HG02840 (cell line): ENCODE data around the gene UMPS.
"Not testable (repeated sequence)": the region's sequence is repeated elsewhere in the genome, so short reads cannot be mapped to it uniquely, and the experiment has no call there.

Source experiments
- ATAC-seq: cut with Tn5 transposase; IDR thresholded peaks from one replicate; pipeline ENCODE4 v1.9.1; 2021; ENCODE audit warnings: mild to moderate bottlenecking, moderate library complexity, moderate number of reproducible peaks; ENCODE audit not compliant: unreplicated experiment, low FRiP score

Gene UMPS

DNA sequence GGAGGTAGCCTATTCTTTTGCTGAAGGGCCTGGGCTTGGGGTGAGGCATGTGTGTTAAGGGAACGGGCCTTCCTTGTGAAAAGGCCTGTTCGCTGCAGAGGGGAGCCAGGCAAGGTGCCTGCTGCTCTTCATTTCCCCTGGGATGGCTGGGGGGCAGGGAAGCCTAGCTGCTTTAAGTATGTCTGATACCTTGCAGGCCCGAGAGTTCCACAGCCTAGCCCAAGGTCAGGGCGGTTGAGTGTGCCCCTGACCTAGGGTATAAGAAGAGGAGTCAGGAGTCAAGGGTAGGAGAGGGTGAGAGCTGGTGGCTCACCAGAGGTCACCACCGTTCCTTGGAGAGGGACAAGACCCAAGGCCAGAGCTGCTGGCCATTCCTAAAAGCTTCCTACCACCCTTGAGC lies 46.6 kb downstream of the UMPS start:
- ATAC-seq, result no peak

DNA sequence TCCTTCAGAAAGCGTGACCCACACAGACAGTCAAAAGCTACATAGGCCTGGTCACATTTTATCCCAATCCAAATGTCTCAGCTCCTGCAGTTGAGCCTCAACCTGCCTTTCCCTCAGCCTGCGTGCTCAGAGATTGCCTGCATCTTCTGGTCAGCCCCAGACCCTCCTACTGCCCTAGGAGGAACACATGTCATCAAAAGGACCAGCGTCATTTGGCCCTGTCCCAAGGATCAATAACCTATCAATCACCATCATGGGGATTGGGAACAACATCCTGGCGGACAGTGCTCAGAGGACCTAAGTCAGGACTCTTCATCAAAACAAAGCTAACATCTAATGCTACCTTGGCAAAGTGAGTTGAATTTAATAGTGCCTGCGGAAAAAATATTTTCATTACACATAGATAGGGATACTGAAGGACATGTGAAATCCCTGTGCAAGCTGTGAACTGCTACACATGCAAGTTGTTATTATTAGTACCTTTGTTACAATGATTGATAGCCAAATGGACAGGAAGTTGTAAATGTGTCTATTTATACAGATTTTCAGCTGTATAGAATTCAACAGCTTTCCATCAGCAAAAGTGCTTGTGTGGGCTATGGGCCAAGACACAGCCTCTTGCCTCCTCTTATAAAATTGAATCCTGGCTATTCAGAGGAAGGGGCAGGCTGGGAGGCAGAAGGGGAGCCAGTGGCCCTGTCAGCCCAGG lies 47.7 kb downstream of the UMPS start:
- no peak for ATAC-seq

GRCh38 chr3:124779116-124779515 lies 48.9 kb downstream of the UMPS start:
- ATAC-seq, result no peak

GRCh38 chr3:124779751-124780191 lies 49.5 kb downstream of the UMPS start:
- no peak for ATAC-seq

- ATAC-seq, result no peak
Measured at GRCh38 chr3:124780356-124780755, 50.1 kb downstream of the UMPS start.

GRCh38 chr3:124780761-124781475 lies 50.7 kb downstream of the UMPS start:
- no peak for ATAC-seq

GRCh38 chr3:124781476-124782376 lies 51.5 kb downstream of the UMPS start:
- ATAC-seq, result no peak

DNA sequence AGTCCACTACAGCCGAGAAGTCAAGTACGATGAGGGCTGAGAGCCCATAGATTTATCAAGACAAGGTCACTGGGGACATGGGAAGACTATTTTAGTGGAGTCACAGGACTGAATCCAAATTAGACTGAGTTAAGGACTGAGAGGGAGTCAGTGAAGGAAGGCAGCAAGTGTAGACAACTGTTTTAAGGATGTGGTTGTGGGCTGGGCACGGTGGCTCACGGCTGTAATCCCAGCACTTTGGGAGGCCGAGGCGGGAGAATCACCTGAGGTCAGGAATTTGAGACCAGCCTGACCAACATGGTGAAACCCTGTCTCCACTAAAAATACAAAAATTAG lies 52.1 kb downstream of the UMPS start:
- not testable (repeated sequence) for ATAC-seq

GRCh38 chr3:124783696-124784095 lies 53.4 kb downstream of the UMPS start:
- no peak for ATAC-seq

GRCh38 chr3:124784686-124785382 lies 54.6 kb downstream of the UMPS start:
- no peak for ATAC-seq

GRCh38 chr3:124785973-124786372 lies 55.7 kb downstream of the UMPS start:
- no peak for ATAC-seq

DNA sequence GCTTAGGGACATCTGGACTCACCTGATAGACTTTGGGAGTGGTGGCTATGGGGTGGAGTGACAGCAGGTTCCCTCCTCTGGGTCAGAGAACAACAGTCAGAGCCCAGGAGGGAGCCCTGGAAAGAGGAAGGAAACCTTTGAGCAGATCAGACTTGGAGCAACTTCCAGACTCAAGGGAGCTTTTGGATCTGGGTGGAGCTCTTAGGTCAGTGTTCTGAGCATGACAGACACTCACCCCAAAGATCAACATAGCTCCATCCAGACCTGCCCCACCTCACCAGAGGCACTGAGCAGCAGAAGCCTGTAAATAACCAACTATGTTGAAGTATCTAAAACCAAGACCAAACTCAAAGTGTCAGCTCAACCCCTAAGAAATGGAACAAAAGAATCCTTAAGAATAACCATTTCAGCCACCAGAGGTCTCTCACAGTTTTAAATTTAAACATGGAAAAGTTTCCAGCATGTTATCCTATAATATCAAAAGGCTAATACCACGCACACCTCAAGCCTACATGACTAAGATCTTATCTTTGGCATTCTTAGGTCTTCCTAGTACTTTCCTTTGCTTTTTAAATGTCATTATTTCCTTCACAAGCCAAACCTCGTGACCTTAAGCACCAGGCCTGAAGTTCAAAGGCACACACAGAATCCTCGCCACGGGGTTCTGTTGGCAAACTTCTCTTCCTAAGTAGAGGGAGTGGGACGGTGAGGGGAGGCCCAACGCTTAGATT lies 56.4 kb downstream of the UMPS start:
- ATAC-seq, result no peak

- no peak for ATAC-seq
Measured at GRCh38 chr3:124787476-124788195, 57.4 kb downstream of the UMPS start.

DNA sequence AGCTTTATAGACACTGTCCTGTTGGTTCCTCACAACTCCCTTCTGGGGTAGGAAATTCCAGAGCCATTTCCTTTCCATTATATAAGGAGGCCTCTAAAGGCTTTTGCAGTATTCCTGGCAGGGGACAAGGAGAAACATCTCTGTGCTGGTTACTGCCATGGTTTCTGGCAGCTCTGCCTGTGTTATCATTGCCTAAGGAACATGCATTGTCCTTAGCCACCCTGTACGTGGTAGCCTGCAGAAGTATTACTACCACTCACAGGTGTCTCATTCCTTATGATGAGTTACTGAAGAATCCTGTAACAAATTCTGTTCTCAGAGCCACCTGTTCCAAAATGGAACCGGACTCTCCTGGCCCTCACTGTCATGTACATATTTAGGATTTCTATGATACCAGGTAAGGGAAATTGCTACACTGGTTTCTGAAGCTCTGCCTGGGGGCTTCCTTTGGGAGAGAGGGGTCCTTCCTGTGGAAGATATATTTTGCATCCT lies 58.0 kb downstream of the UMPS start:
- ATAC-seq, result no peak

GRCh38 chr3:124789103-124789502 lies 58.9 kb downstream of the UMPS start:
- not testable (repeated sequence) for ATAC-seq

DNA sequence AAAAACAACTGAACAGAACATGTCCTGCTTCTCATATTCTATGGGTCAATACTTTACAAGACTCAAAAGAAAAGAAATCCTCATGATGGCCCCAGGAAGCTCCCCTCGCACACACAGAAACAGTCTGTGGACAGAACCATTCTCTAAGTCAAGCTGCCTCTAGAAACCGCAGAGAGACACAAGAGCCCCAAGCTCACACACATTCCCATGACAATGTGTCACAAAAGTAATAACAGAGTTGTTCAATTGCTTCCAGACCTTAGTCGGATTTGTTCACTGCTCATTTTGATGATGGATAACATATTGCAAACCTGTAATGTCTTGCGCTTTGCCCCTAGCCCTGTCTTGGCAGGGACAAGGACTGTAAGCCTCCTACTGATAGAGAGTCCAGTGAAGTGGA lies 60.9 kb downstream of the UMPS start:
- ATAC-seq, result no peak

- no peak for ATAC-seq
Measured at GRCh38 chr3:124791639-124792151, 61.4 kb downstream of the UMPS start.

DNA sequence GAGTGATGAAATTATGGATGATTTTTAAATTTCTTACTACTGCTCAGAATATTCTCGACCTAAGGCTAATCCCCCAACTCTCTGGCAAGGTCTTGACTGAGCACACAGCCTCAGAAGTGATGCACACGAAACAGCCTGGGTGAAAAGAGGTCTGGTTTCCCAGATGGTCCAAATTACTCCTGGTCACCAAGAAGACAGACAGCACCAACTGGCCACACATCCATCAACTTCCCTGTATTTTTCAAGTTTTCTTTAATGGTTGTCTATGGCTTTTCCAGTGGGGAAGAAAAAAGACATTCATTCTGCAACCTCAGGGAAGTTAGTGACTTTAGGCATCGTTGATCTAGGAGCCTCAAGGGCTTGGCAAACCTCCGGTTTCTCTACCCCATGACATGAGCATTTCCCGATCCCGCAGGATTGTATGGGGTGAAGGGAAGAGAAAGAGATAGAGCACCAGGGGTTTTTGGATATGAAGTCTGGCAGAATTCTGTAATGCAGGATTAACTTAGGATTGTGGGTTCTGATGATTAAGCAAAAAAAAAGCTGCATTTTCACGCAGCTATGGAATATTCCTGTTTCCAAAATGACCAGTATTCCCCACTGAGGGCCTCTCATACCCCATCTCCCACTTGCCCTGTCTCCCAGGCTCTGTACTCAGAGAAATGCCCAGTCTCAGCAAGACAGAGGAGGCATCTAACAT lies 62.2 kb downstream of the UMPS start:
- no peak for ATAC-seq
